OCI-LY7 (cell line): ENCODE results near the gene KLHL41.

ENCODE experiments used
- EZH2phosphoT487 ChIP-seq: fragments of 200-600 bp; sonication (generic); IDR thresholded peaks from 2 replicates; pipeline ENCODE4 v1.6.1; 2018; ENCODE audit warnings: low read depth, borderline replicate concordance, mild to moderate bottlenecking, mixed run types, antibody characterized with exemption, low read length, moderate library complexity, mixed read lengths
- TF ChIP-seq, protein P1 (sequence below): fragments of 200-600 bp; sonication (generic); conservative IDR thresholded peaks from 2 replicates; pipeline ENCODE4 v1.5.1; 2014; ENCODE audit warnings: mild to moderate bottlenecking, antibody characterized with exemption, low read length, moderate library complexity, mixed read lengths

DNA sequence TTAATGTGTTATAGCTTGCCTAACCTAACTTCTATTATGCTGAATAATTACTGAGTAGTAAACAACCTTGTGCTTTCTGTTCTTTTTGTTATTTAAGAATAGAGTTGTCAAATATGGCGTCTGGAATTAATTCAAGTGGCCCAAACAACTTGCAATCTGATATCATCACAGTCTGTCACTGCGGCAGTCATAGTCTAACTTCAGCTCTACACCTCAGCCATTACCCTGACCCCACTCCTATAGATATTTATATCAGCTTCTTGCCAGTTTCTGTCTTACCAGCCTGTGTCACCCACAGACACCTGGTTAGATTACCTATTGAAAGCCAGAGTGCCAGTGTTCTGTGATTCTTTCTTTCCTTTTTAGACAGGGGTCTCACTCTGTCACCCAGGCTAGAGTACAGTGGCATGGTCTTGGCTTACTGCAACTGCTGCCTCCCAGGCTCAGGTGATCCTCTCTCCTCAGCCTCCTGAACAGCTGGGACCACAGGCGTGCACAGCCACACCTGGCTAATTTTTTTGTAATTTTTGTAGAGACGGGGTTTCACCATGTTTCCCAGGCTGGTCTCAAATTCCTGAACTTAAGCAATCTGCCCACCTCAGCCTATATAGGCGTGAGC is 14.1 kb upstream of the KLHL41 start:
- TF ChIP-seq, protein P1, sequence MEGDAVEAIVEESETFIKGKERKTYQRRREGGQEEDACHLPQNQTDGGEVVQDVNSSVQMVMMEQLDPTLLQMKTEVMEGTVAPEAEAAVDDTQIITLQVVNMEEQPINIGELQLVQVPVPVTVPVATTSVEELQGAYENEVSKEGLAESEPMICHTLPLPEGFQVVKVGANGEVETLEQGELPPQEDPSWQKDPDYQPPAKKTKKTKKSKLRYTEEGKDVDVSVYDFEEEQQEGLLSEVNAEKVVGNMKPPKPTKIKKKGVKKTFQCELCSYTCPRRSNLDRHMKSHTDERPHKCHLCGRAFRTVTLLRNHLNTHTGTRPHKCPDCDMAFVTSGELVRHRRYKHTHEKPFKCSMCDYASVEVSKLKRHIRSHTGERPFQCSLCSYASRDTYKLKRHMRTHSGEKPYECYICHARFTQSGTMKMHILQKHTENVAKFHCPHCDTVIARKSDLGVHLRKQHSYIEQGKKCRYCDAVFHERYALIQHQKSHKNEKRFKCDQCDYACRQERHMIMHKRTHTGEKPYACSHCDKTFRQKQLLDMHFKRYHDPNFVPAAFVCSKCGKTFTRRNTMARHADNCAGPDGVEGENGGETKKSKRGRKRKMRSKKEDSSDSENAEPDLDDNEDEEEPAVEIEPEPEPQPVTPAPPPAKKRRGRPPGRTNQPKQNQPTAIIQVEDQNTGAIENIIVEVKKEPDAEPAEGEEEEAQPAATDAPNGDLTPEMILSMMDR, result no peak
- no peak for TF ChIP-seq EZH2phosphoT487
